ENCODE results near the gene TMEM186.
"Not testable (repeated sequence)": the region's sequence is repeated elsewhere in the genome, so short reads cannot be mapped to it uniquely, and the experiment has no call there.

Gene TMEM186

GRCh38 chr16:8756755-8757154 is 40.7 kb downstream of the TMEM186 start:
- no peaks in the 10 kb centered on the region for H3K36me3 ChIP-seq (ENCODE audit: control insufficient read depth, insufficient read depth, low read length)
- H3K27ac ChIP-seq (ENCODE audit: low read length): no peak overlapping the region
- no peak for DNase-seq (ENCODE audit: low read depth, low spot score)
- no CpG with 5 or more reads among the region's 5 CpGs for WGBS (ENCODE audit: insufficient coverage, insufficient read length)
- no peak overlapping the region for H3K4me3 ChIP-seq (ENCODE audit: low read length)
- no peaks in the 10 kb centered on the region for H3K4me1 ChIP-seq (ENCODE audit: control insufficient read depth, insufficient read depth, low read length)
- H3K27me3 ChIP-seq (ENCODE audit: control insufficient read depth, insufficient read depth, low read length): no peaks in the 10 kb centered on the region
- H3K9me3 ChIP-seq (ENCODE audit: control insufficient read depth, insufficient read depth, low read length): no peaks in the 10 kb centered on the region

DNA sequence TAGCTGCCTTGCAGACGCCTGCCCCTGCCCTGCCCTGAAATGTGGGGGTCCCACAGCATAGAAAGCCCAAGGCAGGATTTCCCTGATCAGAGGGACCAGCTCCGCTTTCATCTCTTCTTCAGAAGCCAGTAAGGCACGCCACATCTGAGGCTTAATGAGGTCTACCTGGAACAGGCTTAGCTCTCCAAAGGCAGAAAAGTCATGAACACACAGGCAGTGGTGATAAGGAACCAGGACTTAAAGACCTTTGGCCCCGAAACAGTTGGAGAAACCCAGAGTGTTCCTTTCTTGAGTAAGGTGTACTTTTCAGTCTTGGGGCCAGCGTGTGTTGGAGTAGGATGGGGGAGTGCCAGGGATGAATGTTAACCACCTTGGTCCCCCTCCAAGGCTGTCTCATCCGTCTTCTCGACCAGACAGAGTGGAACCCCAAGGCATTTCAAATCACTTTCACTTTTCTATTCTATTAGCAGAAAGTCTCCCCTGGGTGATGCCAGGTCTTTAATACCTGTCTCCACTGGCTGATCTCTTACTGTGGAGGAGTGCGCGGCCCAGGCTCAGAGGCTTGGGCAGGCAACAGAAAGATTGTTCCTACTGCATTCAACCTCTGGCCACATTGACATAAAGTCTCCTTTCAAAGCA is 43.9 kb downstream of the TMEM186 start:
- Histone ChIP-seq H3K4me1 (ENCODE audit: control insufficient read depth, insufficient read depth, low read length) (no peaks in the 10 kb centered on the region), H3K9me3 (ENCODE audit: control insufficient read depth, insufficient read depth, low read length) (no peaks in the 10 kb centered on the region), H3K4me3 (ENCODE audit: low read length) (no peak overlapping the region), H3K27ac (ENCODE audit: low read length) (no peak overlapping the region), H3K36me3 (ENCODE audit: control insufficient read depth, insufficient read depth, low read length) (no peaks in the 10 kb centered on the region), H3K27me3 (ENCODE audit: control insufficient read depth, insufficient read depth, low read length) (no peaks in the 10 kb centered on the region)
- no peak for DNase-seq (ENCODE audit: low read depth, low spot score)
- WGBS (ENCODE audit: insufficient coverage, insufficient read length): no CpG with 5 or more reads among the region's 9 CpGs

- Histone ChIP-seq H3K27ac (ENCODE audit: low read length) (no peak overlapping the region), H3K9me3 (ENCODE audit: control insufficient read depth, insufficient read depth, low read length) (no peaks in the 10 kb centered on the region), H3K36me3 (ENCODE audit: control insufficient read depth, insufficient read depth, low read length) (no peaks in the 10 kb centered on the region), H3K4me1 (ENCODE audit: control insufficient read depth, insufficient read depth, low read length) (no peaks in the 10 kb centered on the region), H3K27me3 (ENCODE audit: control insufficient read depth, insufficient read depth, low read length) (no peaks in the 10 kb centered on the region), H3K4me3 (ENCODE audit: low read length) (no peak overlapping the region)
- no peak for DNase-seq (ENCODE audit: low read depth, low spot score)
- no CpG with 5 or more reads among the region's 2 CpGs for WGBS (ENCODE audit: insufficient coverage, insufficient read length)
Observed at GRCh38 chr16:8752706-8753105, 44.7 kb downstream of the TMEM186 start.

DNA sequence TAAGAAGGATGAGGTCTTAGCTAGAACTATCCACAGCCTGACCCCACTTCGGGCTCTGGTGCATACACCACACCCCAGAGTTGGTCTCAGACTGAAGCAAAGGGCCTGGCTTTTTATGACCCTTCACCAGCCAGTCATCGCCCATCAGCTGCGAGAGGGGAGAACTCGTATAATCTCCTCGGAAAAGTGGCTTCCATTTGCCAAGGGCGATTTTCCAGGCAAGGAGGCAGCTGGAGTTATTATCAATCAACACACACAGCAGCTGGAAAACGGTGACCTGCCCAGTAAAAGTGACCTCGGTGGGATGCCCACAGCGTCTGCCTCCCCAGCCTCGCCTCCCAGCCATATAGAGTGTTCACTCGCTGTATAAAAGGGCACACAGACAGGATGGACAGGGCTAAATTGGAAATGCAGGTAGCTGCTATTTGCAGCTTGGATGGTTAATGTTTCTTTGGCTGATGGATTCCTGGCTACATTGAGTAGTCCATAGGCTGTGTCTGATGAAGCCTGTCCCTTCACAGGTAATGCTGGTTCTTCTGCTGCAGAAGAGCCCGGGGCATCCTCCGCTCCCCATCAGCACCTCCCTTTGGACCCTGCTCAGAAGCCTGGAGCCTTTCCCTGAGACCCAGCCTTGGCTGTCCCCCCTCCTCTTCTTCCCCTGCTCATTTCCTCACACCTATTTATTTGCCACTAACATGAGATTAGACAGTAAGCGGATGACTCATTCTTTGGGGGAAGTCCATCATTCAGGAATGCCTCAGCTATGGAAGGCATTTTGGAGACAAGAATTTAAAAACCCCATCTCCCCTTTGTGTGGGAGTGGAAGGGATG is 45.7 kb downstream of the TMEM186 start:
- Histone ChIP-seq H3K9me3 (ENCODE audit: control insufficient read depth, insufficient read depth, low read length) (no peaks in the 10 kb centered on the region), H3K27ac (ENCODE audit: low read length) (no peak overlapping the region), H3K4me3 (ENCODE audit: low read length) (no peak overlapping the region), H3K36me3 (ENCODE audit: control insufficient read depth, insufficient read depth, low read length) (no peaks in the 10 kb centered on the region), H3K4me1 (ENCODE audit: control insufficient read depth, insufficient read depth, low read length) (no peaks in the 10 kb centered on the region), H3K27me3 (ENCODE audit: control insufficient read depth, insufficient read depth, low read length) (no peaks in the 10 kb centered on the region)
- no peak for DNase-seq (ENCODE audit: low read depth, low spot score)
- WGBS (ENCODE audit: insufficient coverage, insufficient read length): no CpG with 5 or more reads among the region's 14 CpGs

GRCh38 chr16:8748944-8749343 is 48.5 kb downstream of the TMEM186 start:
- not testable (repeated sequence) for H3K9me3 ChIP-seq (ENCODE audit: control insufficient read depth, insufficient read depth, low read length); H3K27ac ChIP-seq (ENCODE audit: low read length); H3K27me3 ChIP-seq (ENCODE audit: control insufficient read depth, insufficient read depth, low read length); DNase-seq (ENCODE audit: low read depth, low spot score); H3K36me3 ChIP-seq (ENCODE audit: control insufficient read depth, insufficient read depth, low read length); H3K4me1 ChIP-seq (ENCODE audit: control insufficient read depth, insufficient read depth, low read length); H3K4me3 ChIP-seq (ENCODE audit: low read length)
- WGBS (ENCODE audit: insufficient coverage, insufficient read length): no CpG with 5 or more reads among the region's 9 CpGs
